Forelimb muscle (tissue), 1 donor: ENCODE results near the gene C22orf23. TPM values are rescaled to one million over a fixed set of nuclear protein-coding genes. Genes with fewer than 3 reads are reported as not detected.
A peak's percentile ranks its signal among the peaks of the same experiment; 100 is the strongest.
"Not testable (repeated sequence)": the region's sequence is repeated elsewhere in the genome, so short reads cannot be mapped to it uniquely, and the experiment has no call there.

Source experiments
- DNase-seq: peaks from one replicate; pipeline ENCODE4 v3.0.0-alpha.2; 2013; ENCODE audit warnings: low read depth
- polyA plus RNA-seq: library from polyadenylated mRNA; unstranded; fragments of 120-200 nt; gene quantifications from one replicate; pipeline ENCODE4 v1.2.1, GENCODE V29; 2013; ENCODE audit not compliant: insufficient read length

Gene C22orf23
- polyA plus RNA-seq, 1 donor: 10.2 TPM

DNA sequence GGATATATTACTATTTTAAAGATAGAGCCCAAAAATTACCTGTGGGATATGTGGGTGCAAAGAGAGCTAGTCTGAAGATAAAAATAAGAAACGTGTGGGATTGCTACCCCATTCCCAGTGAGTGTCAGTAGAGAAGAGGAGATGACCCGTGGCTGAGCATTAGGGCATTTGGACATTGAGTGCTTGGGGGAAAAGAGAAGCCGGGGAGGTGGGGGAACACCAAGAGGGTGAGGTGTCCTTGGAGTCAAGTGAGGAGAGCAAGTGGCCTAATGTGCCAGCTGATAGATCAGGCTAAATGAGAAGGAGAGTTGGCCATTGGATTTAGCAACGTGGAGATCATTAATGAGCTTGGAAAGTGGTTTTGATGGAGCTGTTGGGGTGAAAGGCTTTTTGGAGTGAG, 1.3 kb upstream of the C22orf23 start:
- DNase-seq: no peak

DNA sequence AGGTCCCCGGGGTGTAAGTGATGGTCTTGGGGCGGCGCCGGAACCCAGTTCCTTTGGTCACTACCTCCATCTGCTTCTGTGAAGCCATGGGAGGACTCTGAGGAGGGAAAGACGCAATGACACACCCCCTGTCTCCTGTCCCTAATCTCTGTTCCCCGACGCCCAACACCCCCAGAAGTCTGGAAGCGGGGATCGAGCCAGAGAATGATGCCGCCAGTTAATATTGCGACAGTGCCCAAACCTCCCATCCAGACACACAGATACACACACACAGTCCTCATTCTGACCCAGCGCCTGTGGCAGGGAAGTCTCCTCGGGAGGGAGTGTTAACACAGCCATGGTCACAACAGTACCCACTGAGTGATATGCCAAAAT, 352 bp downstream of the C22orf23 start:
- no peak for DNase-seq

DNA sequence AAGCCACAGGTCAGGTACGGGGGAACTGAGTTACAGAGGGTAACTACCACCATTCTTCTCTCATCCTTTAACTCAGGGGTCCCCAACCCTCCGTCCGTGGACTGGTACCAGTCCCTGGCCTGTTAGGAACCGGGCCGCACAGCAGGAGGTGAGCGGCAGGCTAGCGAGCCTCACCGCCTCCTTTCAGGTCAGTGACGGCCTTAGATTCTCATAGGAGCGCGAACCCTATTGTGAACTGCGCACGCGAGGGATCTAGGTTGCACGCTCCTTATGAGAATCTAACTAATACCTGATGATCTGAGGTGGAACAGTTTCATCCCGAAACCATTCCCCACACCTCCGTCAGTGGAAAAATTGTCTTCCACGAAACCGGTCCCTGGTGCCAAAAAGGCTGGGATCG, 772 bp downstream of the C22orf23 start:
- DNase-seq: not testable (repeated sequence)

DNA sequence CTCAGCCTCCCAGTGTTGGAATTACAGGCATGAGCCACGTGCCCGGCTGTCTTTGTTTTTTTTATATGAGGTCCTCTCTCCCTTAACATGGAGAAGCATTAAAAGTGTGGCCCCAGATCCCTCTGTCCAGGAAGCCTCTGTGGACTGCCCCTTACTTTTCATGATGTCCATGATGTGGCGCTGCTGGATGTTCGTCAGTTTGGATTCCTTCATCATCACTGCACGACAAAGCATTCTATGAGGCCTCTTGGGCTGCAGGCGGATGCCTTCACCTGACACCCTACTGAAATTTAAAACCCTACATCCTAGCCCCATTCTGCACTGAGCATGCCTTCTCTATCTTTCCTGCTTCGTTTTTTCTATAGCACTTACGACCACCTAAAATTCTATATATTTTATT, 2.1 kb downstream of the C22orf23 start:
- no peak for DNase-seq

DNA sequence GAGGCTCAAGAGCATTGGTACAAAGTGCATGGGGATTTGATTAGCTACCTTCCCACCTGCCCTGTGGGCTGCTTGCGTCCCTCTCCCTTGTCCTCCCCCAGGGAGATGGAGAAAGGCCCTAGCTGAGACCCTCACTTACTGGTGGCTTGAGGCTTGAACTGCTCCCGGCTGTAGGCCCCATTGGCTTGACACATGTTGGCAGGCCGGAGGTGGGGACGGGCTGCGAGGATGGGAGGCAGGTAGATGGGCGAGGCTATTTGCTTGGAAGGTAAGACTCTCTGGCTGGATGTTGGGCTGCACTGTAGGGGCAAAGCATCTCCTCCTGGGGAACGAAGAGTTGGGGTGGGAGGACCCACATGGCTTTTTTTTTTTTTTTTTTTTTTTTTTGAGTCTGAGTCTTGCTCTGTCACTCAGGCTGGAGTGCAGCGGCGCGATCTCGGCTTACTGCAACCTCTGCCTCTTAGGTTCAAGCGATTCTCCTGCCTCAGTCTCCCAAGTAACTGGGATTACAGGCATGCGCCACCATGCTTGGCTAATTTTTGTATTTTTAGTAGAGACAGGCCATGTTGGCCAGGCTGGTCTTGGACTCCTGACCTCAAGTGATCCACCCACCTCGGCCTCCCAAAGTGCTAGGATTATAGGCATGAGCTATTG, 6.1 kb downstream of the C22orf23 start:
- DNase-seq: not testable (repeated sequence)

DNA sequence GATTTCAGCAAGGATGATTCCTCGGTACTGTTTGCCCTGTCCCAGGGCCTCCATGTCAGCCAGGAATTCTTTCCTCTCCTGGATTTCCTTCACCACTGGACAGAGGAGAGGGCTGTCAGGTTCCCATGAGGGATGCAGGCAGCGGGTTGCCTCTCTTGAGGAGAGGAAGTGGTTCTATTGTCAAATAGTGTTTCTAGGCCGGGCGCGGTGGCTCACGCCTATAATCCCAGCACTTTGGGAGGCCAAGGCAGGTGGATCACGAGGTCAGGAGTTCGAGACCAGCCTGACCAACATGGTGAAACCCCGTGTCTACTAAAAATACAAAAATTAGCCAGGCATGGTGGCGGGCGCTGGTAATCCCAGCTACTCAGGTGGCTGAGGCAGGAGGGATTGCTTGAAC, 9.0 kb downstream of the C22orf23 start:
- DNase-seq: not testable (repeated sequence)

DNA sequence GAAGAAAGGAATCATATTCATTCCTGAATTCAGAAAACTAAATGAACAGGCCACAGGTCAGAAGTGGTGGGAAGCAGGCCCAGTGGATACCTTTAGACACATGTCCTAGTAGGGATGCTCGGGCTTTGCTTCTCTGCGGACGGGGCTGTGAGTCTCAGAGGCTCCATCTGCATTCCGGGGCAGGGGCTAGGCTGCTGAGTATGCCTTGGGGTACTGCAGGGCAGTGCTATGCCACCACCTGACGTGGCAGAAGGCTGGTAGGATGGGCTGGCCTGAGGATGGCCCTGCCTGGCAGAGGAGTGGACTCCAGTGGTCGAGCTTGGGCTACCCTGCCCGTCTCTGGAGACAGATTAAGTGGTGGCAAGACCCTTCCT, 9.6 kb downstream of the C22orf23 start:
- no peak for DNase-seq

DNA sequence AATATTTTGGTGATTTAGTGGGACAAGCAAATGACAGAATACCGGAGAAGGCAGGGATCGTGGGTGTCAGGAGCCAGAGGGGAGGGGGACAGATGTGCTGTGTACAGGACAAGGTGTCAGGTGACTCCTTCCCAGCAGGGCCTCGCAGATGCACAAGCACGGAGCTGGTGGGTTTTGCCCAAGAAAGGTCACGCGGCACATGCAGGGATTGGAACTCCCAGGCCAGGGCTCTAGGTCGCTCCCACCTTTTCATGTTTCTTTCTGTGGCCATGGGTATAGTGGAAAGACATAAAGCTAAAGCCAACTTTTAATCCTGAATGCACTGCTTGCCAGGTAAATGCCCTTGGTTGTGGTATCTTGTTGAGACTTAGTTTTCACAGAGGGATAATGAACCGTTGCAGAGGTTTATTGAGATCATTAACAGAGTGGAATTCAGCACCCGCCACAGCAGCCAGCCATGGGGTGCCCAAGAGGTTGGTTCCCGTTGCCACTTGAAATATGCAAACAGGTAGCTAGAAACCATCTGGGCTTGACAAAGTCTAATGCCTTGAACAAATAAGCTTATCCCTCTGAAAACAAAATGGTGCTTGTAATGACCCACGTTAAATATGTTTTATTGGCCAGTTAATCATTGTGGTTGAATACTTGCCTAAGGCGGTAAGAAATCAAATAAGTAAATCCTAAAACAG, 10.1 kb downstream of the C22orf23 start:
- DNase-seq: no peak

DNA sequence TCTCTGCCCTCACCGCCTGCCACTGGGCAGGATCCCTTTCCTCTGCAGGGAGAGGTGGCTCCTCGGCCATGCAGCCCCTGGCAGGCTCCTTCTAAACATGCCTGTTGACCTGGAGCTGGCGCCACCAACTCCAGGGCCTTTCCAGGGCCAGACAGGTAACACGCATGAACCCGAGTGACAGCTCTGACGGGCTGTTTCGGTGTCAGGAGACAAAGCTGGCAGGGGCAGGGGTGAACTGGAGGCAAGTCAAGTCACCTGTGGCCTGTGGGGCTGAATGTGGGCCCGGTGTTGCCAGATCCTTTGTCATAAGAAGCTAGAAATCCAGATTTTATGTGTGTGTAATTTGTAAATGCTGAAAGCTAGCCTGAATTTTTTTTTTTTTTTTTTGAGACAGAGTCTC, 11.3 kb downstream of the C22orf23 start:
- no peak for DNase-seq

DNA sequence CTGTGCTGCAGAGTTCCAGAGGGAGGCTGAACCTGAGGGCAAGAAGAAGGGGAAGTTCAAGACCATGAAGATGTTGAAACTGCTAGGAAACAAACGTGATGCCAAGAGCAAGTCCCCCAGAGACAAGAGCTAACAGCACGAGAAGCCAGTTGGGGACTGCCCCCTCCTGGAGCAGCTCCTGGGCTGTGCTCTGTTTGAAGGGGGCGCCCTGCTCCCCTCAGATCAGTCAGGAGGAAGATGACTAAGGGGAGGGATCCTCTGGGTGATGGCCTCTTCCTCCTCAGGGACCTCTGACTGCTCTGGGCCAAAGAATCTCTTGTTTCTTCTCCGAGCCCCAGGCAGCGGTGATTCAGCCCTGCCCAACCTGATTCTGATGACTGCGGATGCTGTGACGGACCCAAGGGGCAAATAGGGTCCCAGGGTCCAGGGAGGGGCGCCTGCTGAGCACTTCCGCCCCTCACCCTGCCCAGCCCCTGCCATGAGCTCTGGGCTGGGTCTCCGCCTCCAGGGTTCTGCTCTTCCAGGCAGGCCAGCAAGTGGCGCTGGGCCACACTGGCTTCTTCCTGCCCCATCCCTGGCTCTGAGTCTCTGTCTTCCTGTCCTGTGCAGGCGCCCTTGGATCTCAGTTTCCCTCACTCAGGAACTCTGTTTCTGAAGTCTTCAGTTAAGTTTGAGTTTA, 12.6 kb downstream of the C22orf23 start:
- DNase-seq: no peak

DNA sequence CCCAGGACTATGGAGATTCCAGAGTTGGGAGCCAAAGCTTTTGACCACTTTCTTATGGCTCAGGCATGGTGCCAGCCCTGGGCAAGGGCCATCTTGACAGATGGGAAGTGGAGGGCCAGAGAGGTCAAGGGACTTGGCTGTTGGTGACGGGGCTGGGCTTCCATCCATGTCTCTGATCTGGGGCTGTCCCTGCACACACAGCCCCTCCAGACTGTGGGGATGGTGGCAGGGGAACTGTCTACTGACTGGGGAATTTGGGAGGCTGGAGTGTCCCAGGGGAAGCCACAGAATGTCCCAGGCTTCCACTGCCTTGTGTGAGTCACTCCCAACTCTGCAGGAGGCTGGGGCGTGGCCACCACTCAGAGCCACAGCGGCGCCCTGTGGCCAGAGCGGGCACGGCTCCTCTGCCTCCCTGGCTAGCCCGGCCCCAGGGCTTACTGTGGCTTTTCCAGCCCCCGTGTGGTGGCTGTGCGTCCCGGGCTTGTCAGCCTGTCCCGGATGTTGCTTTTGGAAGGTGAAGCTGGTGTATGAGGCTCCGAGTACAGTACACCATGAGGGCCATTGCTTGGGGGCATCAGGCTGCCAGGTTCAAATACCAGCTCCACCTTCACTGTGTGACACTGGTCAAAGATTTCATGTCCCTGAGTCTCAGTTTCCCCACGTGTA, 19.6 kb downstream of the C22orf23 start:
- peak; percentile 20 for DNase-seq

DNA sequence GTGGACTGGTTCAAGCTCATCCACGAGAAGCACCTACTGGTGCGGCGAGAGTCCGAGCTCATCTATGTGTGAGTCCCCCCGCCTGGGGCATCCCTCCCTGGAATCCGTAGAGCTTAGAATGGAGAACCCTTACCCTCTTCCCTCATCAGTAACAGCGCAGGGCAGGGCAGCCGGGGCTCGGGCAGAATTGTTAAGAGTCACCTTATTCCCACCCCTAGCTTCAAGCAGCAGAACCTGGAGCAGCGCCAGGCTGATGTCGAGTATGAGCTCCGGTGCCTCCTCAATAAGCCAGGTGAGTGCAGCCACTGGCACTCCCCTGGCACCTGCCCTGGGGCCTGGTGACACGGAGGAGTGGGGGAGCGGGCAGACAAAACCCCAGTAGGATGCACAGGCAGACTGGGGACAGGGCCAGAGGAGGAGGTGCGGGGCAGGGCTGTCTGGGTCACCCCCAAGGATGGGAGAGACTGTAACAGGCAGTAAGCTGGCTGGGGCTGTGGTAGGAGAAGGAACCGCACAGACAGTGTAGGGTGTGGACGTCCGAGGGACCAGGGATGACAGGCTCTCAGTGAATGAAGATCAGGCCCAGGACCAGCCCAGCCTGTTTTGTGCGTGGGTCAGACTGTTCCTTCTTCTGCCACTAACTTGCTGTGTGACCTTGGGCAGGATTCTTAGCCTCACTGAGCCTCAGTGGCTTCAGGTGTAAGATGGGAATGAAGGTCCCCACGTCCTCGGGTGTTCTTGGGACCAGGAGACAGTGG, 20.4 kb downstream of the C22orf23 start:
- no peak for DNase-seq

DNA sequence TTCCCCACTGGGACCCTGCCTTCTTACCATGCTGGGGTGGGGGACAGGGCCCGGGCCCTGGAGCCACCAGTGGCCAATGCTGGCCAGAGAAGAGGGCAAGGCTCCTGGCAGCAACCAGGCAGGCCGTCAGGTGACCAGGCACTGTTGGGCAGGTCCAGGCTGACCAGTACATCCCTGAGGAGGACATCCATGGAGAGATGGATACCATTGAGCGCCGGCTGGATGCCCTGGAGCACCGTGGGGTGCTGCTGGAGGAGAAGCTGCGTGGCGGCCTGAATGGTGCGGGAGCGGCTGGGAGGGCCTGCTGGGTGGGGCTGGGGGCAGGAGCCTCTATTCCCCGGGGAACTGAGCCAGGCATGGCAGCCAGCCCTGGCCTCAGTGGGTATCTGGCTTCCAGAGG, 21.0 kb downstream of the C22orf23 start:
- DNase-seq: no peak

DNA sequence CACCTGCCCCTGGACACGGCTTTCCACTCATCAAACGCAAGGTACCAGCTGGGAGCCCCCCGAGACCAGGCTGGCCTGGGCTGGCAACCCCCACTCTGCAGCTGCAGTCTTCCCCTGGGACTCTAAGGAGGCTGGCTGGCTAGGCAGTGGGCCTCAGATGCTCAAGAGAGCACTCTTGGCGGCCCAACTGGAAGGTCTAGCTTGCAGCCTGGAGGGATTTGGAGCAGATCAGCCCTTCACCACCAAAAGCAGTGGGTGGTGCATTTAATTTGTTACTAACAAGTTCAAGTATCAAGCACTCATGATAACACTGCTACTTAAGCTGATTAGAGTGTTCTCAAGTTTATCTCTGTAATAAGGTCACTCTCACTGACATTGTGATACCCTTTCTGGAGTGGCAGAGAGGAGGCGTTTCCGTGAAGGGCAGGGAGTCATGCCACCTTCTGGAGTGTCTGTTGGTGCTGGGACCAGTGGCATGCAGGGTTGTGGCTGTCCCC, 21.5 kb downstream of the C22orf23 start:
- DNase-seq: no peak

DNA sequence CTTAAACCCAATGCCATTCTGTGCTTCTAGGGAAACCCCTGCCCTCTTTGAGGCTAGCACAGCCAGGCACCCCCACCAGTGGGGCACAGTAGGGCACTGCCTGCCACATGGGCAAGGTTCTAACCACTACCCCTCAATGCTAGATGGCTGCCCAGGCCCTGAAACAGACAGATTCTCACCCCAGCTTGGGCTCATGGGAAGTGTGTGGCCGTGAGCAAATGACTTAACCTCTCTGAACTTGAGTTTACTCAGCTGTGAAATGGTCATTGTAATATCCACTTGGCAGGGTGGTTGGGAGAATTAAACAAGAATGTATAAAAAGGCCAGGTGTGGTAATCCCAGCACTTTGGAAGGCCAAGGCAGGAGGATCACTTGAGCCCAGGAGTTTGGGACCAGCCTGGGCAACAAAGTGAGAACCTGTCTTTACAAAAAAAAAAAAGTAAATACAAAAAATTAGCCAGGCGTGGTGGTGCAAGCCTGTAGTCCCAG, 22.4 kb downstream of the C22orf23 start:
- DNase-seq: no peak

DNA sequence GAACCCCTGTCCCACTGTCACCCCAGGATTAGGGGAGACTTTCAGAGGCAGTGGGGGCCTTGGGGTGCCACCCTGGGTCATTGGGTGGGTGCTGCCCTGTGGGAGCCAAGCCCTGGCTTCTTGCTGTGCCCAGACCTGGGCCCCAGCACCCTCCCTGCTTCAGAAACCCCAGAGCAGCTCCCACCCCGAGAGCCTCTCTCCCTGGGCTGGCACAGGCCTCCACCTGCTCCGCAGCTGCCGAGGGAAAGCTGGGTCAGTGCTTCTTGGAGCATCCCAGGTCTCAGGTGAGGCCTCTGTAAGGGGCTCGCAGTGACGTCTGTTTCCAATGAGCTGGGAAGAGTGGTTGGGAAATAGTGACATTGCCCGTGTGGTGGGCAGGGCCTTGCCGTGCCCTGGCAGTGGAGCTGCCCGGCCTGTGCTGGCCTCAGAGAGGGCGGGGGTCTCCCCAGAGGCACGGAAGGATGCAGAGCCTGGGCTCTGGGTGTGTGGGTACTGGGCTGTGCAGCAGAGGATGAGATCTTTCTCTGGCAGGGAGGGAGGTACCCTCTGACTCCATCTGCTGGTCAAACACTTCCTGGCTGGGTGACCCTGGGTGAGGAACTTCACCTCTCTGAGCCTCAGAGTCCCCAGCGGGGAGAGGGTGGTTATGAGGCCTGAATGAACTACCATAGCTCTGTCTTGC, 23.0 kb downstream of the C22orf23 start:
- no peak for DNase-seq

DNA sequence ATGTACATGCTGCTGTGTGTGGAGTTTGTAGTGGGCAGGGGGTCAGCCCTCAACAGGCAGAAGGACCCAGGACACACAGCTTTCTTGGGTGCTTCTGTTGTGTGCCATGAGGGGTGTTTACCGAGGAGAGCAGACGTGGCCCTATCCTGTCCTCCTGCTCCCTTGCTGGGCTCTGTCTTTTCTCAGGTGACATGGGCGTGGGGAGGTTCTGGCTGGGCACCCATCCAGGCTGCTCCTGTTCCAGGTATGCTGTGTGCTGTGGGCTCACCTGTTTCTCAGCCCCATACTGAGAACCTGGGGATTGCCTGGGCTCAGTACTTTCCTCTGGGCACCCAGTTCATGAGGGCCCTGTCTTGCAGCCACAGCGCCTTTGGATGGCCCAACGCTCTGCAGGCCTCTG, 24.0 kb downstream of the C22orf23 start:
- no peak for DNase-seq

DNA sequence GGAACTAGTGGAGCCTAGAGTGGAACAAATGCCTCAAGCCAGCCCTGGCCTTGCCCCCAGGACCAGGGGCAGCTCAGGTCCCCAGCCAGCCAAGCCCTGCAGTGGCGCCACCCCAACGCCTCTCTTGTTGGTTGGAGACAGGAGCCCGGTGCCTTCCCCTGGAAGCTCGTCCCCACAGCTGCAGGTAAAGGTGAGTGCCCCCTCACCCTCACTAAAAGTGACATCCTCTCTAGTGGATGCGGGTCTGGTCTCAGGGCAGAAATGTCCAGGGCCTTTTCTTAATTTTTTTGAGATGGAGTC, 25.8 kb downstream of the C22orf23 start:
- no peak for DNase-seq

DNA sequence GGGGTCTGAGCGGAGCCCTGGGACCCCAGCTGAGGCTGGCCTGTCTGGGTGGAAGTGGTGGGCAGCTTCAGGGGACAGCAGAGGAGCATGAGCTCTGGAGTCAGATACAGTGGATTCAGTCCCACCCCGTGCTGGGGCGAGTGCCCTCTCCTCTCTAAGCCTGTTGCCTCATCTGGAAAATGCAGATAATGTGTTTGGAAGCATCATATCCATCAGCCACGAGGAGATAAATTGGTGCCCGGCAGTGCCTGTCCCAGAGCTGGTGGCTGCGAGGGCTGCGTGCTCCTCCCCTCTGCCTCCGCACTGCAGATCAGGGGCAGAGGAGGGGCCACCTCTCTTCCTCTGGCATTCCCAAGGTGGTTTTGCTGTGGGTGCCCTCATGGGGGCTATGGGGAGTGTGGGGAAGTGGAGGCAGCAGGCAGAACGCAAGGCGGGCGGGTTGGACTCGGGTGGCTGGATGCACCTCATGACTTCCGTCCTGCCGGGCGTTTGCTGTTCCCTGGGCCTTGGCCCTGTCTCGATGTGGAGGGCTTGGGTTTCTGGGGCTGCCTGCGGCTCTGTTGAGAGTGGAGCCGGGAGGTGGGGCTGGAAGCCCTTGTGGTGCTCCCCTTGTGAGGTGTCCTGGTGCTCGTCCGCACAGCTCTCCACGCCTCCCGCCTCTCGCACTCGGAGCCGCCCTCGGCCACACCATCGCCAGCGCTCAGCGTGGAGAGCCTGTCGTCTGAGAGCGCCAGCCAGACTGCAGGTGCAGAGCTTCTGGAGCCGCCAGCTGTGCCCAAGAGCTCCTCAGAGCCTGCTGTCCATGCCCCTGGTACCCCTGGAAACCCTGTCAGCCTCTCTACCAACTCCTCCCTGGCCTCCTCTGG, 26.4 kb downstream of the C22orf23 start:
- no peak for DNase-seq

DNA sequence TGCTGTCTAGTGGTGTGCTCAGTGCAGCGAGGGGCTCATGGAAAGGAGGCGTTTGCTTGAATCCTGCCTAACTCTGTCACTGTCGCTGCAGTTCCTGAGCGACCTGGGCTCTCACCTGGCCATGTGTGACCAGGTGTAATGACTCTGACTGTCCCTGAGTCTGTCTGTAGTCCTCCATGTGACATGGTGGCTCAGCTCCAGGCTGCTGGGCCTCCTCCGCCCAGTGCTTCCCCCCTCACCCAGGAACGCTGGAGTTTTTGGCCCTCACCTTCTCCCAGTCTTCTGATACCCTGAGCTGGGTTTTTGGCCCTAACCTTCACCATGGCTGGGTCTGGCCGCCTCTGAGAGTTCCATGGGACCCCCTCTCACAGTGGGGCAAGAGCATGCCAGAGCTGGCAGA, 27.0 kb downstream of the C22orf23 start:
- DNase-seq: no peak
